GM12801 (cell line): Measurements from ENCODE around the gene ZNF280B.

Source experiments
- TF ChIP-seq, protein P1 (sequence below): IDR thresholded peaks from one replicate; pipeline ENCODE4 v1.5.1; 2011; ENCODE audit warnings: control low read depth; ENCODE audit not compliant: insufficient read length; ENCODE audit errors: extremely low read depth

The ZNF280B gene, protein sequence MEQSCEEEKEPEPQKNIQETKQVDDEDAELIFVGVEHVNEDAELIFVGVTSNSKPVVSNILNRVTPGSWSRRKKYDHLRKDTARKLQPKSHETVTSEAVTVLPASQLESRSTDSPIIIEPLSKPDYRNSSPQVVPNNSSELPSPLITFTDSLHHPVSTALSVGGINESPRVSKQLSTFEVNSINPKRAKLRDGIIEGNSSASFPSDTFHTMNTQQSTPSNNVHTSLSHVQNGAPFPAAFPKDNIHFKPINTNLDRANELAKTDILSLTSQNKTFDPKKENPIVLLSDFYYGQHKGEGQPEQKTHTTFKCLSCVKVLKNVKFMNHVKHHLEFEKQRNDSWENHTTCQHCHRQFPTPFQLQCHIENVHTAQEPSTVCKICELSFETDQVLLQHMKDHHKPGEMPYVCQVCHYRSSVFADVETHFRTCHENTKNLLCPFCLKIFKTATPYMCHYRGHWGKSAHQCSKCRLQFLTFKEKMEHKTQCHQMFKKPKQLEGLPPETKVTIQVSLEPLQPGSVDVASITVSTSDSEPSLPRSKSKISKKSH

DNA sequence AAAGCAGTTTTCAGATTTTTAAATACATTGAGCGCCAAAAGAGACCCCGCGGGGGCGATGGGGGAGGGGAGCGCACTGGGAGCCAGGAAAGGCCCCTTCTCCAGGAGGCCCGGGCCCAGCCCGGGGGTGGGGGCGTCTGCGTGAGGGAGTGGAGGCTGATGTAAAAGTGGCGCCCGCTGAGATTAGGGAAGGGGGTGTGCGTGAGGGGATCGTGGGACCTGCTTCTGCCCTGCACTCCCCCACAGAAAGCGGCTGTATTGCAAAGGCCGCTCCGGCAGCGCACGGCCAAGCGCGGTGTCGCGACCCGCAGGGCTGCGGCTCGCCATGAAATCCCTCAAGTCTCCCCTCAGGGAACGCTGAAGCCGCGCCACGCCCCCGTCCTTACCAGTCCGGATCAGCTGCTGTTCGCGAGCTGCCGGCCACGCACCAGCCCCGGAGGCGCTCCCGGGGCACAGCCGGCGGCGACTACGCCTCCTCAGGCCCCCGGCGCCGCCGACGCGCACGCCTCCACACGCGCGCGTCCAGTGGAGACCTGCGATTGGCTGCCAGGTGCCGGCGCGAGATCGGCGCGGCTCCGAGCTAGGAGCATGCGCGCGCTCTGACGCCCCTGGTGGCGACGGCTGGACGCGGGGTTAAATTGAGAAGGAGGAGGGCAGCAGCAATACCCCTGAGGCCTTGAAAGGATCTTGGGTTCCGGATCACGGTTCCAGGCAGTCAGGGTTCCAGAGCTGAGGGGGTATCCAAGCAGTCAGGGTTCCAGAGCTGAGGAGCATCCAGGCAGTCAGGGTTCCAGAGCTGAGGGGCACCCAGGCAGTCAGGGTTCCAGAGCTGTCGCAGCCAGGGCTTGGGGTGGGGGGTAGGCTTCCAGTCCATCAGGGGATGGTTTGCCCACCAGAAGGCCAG is at the start of gene ZNF280B:
ZNF280B (minus strand) TSS at position 469 of the 903 bp plus-strand sequence. CDS start 19,344 bp downstream, outside the sequence.
- TF ChIP-seq, protein P1, sequence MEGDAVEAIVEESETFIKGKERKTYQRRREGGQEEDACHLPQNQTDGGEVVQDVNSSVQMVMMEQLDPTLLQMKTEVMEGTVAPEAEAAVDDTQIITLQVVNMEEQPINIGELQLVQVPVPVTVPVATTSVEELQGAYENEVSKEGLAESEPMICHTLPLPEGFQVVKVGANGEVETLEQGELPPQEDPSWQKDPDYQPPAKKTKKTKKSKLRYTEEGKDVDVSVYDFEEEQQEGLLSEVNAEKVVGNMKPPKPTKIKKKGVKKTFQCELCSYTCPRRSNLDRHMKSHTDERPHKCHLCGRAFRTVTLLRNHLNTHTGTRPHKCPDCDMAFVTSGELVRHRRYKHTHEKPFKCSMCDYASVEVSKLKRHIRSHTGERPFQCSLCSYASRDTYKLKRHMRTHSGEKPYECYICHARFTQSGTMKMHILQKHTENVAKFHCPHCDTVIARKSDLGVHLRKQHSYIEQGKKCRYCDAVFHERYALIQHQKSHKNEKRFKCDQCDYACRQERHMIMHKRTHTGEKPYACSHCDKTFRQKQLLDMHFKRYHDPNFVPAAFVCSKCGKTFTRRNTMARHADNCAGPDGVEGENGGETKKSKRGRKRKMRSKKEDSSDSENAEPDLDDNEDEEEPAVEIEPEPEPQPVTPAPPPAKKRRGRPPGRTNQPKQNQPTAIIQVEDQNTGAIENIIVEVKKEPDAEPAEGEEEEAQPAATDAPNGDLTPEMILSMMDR: no peak

DNA sequence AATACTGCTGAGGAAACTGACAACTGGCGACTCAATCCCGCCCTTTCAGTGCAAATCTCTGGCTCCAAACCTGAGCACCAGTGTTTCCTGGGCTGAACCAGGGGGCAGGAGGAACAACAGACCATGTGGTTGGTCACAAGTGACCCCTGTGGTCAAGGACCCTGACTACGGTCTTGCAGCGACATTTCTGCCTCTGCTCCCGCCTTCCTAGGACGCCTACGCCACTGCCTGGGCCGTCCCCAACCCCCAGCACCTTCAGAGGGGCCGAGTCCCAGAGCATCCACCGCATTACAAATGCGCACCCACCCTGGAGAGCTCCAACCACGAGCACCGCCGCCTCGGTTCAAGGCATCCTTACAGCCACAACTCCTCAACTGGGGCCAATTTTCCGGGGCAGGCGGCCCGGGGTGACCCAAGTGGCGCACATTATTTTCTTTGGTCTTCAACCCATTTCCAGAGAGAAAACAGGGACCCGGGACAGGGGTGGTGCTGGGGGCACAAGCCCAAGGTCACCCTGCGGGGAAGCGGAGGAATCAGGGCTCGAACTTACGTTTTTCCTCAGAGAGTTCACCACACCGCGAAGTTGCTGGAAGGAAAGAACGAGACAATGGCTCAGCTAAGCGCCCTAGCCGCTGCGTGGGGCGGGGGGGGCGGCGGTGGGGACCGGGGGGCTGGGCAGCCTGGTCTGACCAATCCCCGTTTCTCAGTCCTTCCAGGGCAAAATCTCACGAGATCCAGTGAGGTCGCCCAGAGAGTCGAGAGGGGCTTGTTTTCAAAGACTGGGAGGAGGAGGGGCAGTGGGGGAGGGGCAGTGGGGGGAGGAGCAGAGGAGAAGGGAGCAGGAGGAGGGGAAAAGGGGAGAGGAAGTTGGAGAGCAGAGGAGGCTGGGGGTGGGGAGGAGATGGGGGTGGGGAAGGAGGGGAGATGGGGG is 48.7 kb upstream of the ZNF280B start:
- TF ChIP-seq, protein P1: no peak

DNA sequence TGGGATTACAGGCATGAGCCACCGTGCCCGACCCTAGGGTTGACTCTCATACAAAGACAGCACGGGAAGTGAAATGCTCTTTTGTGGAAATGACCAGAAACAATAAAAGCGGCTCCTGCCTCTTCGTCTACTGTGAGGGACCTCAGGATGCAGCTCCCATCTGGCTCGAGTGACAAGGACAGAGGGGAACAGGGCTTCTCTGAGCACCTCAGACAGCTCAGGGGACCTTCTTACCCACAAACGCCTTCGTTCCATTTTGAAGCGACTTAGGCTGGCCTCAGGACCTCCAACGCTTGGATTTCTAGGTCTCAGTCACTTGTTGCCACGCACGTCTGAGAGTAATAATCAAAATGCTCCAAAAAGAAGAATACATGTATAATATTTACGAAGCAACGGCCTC is 48.0 kb upstream of the ZNF280B start:
- TF ChIP-seq, protein P1: no peak

DNA sequence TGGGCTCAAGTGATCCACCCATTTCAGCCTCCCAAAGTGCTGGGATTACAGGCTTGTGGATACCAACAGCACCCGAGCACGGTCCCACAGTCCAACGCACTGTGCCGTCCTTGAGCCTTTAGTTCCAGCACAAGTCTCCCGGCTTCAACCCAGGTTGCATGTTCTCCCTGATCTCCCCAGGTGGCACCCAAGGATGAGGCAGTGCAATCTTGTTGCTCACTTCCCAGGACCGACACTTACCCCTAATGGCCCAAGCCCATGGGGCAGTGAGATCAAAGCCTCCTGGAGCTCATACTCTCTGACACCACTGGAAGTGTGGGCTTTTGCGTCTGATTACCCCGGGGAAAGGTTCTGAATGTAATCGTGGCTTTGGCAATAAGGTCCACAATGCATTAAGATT is 47.1 kb upstream of the ZNF280B start:
- TF ChIP-seq, protein P1: no peak

DNA sequence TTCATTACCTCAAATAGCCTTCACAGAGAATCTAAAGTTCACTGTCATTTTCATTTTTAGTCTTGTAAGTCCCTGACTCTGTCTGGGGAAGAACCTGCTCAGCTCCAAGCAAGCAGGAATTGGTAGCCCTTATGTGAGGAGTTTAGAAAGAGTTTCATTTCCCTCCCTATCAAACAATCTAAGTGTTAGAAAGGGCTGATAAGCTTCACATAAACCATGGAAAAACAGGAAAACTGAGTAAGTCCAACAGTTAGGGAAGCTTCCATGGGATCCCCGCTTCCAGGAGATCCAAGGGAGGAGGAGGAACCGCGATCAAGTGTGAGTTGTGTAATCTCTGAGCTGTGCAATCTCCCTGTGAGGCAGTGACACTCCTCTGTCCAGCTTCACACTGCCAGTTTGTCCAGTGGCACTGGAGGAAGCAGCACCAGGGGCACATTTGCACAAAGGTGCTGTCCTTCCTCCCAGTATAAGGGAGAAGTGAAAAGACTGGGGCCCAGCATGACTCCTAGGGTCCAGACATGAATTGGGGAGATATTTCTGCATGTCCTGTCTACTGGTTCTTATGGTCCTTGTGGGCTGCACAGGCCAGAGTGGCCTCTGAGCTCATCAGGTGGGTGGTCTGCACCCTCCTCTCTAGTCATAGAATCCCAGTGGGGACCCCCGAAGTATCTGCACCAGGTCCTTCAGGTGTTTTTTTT is 46.2 kb upstream of the ZNF280B start:
- TF ChIP-seq, protein P1: no peak

DNA sequence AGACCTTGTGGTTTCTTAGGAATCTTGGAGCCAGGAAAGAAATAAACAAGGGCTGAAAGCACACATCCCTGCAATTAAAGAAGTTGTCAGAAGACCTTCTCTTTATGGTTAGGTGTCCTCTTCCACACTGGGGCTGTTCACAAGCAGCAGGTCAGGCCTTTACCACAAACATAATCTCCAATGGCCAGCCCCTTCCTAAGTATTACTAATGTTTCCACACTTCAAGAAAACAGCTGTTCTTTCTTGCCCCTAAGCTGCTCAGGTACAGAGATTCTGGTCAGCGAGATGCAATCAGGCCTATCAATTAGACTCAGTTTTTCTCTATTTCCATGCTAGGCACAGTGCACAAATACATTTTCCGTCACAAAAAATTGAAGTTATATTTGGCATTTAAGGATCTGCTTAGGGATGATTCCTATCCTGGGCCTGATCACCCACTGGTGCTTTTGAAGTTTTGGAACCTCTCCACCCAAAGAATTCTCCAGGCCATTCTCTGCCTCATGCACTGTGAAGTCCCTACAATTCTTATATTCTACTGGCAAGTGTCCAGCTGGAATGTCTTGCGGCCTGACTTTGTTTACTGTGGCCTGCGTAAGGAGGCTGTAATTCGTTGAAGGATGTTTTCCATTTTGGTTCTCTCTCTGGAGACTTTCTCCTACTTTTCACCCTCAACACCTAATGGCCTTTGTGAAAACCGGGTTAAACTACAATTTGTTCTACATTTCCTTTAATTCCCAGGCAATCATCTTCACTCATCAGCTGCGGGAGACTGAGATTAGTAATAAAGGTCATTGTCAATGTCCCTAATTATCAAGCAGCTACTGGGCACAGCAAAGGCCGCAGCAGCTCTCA is 45.4 kb upstream of the ZNF280B start:
- TF ChIP-seq, protein P1: no peak
